Measurements from ENCODE around the gene KCP. TPM values are rescaled to one million over a fixed set of nuclear protein-coding genes. Genes with fewer than 3 reads are reported as not detected.
A peak's percentile ranks its signal among the peaks of the same experiment; 100 is the strongest.
"Not testable (repeated sequence)": the region's sequence is repeated elsewhere in the genome, so short reads cannot be mapped to it uniquely, and the experiment has no call there.

KCP gene
- total RNA-seq, 5 donors from 2014 or later (not counting 1 experiment from before 2014, with no cell fraction given), result 0.20 to 0.92 (median 0.53) TPM

DNA sequence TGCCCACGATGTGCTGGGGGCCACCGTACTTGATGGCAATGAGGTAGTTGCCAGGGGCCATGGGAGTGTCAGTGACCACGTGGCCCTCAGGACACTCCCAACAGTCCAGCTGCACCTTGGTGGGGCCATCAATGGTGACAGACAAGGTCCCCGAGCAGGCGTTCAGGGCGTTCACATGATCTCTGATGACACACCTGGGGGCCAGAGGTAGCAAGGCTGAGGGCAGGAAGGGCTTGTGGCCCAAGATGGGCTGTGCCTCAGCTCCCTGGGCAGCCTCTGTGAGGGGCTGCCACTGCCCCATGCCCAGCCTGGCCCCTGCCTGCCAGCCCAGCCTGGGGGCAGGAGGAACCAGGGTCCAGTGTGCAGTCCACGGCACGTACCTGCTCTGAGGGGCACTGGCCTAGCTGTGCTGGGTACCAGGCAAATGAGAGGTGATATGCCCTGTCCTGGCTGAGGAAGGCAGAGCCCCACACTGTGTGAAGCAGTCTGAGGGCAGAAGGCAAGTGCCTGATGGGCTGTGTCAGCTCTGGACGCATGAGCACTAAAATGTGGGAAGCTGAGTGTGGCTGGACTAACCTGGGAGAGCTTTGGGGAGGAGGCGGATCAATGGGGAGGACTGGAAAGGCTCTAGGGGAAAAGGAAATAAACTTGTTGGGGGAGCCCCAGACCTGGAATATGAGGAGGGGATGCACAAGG is 3.5 kb upstream of the KCP start:
- H3K27me3 Mint-ChIP-seq, result peaks cover 55 to 65% of the 10 kb centered on the region in 2 donors
- no peak for DNase-seq
- H3K4me3 Mint-ChIP-seq, result peak overlapping the region in 1 of 3 donors; percentile 72
- no peak overlapping the region for H3K4me3 ChIP-seq (ENCODE audit: control insufficient read depth in 1 of 2, extremely low read depth in 1 of 2, low read length in 1 of 2)
- CTCF ChIA-PET, result interaction anchor here in 1 of 2 donors (0.6 to 1.1 kb wide), 2 partner anchors 15 to 91 kb away, joined by 3 read pairs; no protein-coding TSS in a partner anchor
- H3K27ac ChIP-seq (ENCODE audit: low read length), result no peak overlapping the region
- no peak overlapping the region for H3K27ac Mint-ChIP-seq
- no peak for ATAC-seq (replicated peaks in 1 of 4)
- H3K4me1 ChIP-seq (ENCODE audit: control insufficient read depth in 1 of 2, extremely low read depth in 1 of 2, insufficient read depth in 2 of 2, low read length in 2 of 2), result peaks cover 0 to 12% of the 10 kb centered on the region in 2 experiments
- H3K27me3 ChIP-seq (replicated peaks in 1 of 2; ENCODE audit: control insufficient read depth in 2 of 2, extremely low read depth in 1 of 2, insufficient read depth in 2 of 2, low read length in 1 of 2), result peaks cover 4 to 68% of the 10 kb centered on the region in 2 experiments
- WGBS (ENCODE audit: insufficient coverage), result 70% methylated on average over 7 of the region's 10 CpGs
- H3K36me3 ChIP-seq (ENCODE audit: control insufficient read depth in 2 of 2, extremely low read depth in 1 of 2, insufficient read depth in 1 of 2, low read length in 1 of 2), result no peaks in the 10 kb centered on the region
- H3K36me3 Mint-ChIP-seq, result no peaks in the 10 kb centered on the region
- H3K4me1 Mint-ChIP-seq, result peaks cover 7 to 10% (median 8%) of the 10 kb centered on the region in 3 donors
- no peaks in the 10 kb centered on the region for H3K9me3 Mint-ChIP-seq
- H3K9me3 ChIP-seq, result no peaks in the 10 kb centered on the region
- POLR2A ChIA-PET, result no interaction called here

DNA sequence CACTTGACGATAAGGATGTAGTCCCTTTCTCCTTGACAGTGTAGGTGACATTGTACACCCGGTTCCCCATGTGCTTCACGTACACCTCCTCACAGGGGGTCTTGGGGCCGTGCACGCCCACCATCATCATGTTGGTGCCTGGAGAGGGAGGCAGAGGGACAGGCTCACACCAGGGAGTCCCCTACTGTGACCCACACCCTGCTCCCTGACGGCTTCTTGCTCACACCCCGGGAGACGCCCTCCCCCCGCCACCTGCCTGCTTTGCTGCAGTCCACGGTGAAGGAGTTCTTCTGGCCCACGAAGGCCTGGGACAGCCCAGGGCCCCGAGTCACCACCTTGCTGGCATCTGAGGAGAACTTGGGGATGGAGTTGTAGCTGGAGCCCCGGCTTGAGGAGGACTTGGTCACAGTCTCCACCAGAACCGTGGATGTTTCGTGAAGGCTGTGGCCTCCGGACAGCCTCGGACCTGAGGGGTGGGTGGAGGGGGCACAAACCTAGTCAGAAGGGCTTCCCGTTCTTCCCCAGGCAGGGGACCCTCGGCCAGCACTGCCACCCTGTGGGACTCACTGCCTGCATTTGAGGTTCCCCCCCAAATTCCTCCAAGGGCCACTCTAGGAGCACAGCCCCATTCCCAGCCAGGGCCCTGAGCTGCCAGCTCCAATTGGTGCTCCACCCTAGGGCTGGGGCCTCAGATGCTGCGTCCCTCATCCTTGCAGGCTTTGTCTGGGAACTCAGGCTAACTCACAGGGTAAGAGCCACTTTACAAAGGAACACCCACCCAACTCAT is 2.4 kb upstream of the KCP start:
- 67% methylated on average over 1 of the region's 20 CpGs for WGBS (ENCODE audit: insufficient coverage)

DNA sequence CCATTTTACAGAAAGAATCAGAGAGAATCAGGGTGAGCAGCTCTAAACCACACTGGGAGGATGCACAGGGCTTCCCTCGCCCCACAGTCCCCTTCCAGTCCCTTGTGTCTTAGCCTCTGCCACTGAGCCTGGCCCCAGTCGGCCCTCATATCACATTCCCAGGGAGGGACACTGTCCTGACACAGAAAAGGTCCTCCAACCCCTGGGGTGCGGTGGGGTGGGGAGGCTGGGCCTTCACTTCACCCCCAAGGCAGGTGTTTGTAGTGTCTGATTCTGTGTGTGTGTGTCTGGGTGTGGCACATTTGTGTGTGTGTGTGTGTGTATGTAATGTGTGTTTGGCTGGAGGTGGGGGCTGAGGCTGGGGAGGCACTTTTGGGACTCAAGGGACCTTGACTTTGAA is 1.8 kb upstream of the KCP start:
- no peak overlapping the region for H3K4me3 ChIP-seq (ENCODE audit: control insufficient read depth in 1 of 2, extremely low read depth in 1 of 2, low read length in 1 of 2)
- Mint-ChIP-seq H3K27me3 (peaks cover 48 to 72% of the 10 kb centered on the region in 2 donors), H3K4me1 (peaks cover 6 to 10% (median 8%) of the 10 kb centered on the region in 3 donors), H3K36me3 (no peaks in the 10 kb centered on the region), H3K9me3 (no peaks in the 10 kb centered on the region), H3K27ac (no peak overlapping the region), H3K4me3 (no peak overlapping the region)
- H3K27me3 ChIP-seq (replicated peaks in 1 of 2; ENCODE audit: control insufficient read depth in 2 of 2, extremely low read depth in 1 of 2, insufficient read depth in 2 of 2, low read length in 1 of 2), result peaks cover 4 to 75% of the 10 kb centered on the region in 2 experiments
- H3K4me1 ChIP-seq (ENCODE audit: control insufficient read depth in 1 of 2, extremely low read depth in 1 of 2, insufficient read depth in 2 of 2, low read length in 2 of 2), result peaks cover 0 to 12% of the 10 kb centered on the region in 2 experiments
- no peaks in the 10 kb centered on the region for H3K9me3 ChIP-seq
- no peak overlapping the region for H3K27ac ChIP-seq (ENCODE audit: low read length)
- WGBS (ENCODE audit: insufficient coverage), result no CpG with 5 or more reads among the region's 3 CpGs
- ChIA-PET CTCF (interaction anchor here (0.6 to 0.9 kb wide), 2 partner anchors 70 to 310 kb away, joined by 3 read pairs; no protein-coding TSS in a partner anchor), POLR2A (no interaction called here)
- ATAC-seq (replicated peaks in 1 of 4) (no peak), DNase-seq (no peak)
- H3K36me3 ChIP-seq (ENCODE audit: control insufficient read depth in 2 of 2, extremely low read depth in 1 of 2, insufficient read depth in 1 of 2, low read length in 1 of 2), result no peaks in the 10 kb centered on the region

More for the DNA sequence above, 2.4 kb upstream of the KCP start:
- Mint-ChIP-seq H3K27me3 (peaks cover 52 to 70% of the 10 kb centered on the region in 2 donors), H3K4me1 (peaks cover 6 to 10% (median 8%) of the 10 kb centered on the region in 3 donors)
- H3K9me3 Mint-ChIP-seq; CTCF ChIA-PET; H3K4me3 ChIP-seq (ENCODE audit: control insufficient read depth in 1 of 2, extremely low read depth in 1 of 2, low read length in 1 of 2); H3K27ac Mint-ChIP-seq; H3K36me3 Mint-ChIP-seq; H3K4me3 Mint-ChIP-seq; H3K27ac ChIP-seq (ENCODE audit: low read length); ATAC-seq (replicated peaks in 1 of 4); H3K9me3 ChIP-seq; DNase-seq; POLR2A ChIA-PET; H3K36me3 ChIP-seq (ENCODE audit: control insufficient read depth in 2 of 2, extremely low read depth in 1 of 2, insufficient read depth in 1 of 2, low read length in 1 of 2): not testable (repeated sequence)
- Histone ChIP-seq H3K4me1 (ENCODE audit: control insufficient read depth in 1 of 2, extremely low read depth in 1 of 2, insufficient read depth in 2 of 2, low read length in 2 of 2) (peaks cover 0 to 12% of the 10 kb centered on the region in 2 experiments), H3K27me3 (replicated peaks in 1 of 2; ENCODE audit: control insufficient read depth in 2 of 2, extremely low read depth in 1 of 2, insufficient read depth in 2 of 2, low read length in 1 of 2) (peaks cover 4 to 73% of the 10 kb centered on the region in 2 experiments)

DNA sequence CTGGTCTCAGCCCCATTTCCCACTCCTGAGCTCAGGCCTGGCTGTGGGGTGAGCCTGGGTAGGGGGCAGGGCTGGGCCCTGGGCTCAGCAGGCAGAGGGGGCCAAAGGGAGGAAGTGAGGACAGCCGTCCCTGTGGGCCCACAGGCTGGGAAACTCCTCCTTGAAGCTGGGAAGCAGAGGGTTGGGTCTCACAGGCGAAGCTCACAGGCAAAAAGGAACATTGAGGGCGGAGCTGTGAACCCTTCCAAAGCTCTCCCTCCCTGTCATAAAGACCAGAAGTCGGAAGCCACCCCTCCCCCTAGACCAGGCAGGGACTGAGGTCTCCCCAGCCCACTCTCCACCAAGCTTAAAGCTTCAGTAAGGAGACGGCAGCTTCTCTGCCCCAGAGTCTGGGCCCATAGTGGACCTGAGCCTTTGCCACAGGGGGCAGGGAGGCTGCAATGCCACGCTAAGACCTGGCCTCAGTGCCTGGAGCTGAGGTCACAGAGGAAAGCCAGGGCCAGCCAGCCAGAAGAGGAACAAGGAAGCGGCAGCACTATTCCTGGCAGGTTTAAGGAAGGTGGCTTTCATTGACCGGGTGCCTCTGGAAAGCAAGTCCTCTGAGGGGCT is 1.0 kb upstream of the KCP start:
- 79% methylated on average over 8 of the region's 8 CpGs for WGBS (ENCODE audit: insufficient coverage)
- peaks cover 4 to 73% of the 10 kb centered on the region in 2 experiments for H3K27me3 ChIP-seq (replicated peaks in 1 of 2; ENCODE audit: control insufficient read depth in 2 of 2, extremely low read depth in 1 of 2, insufficient read depth in 2 of 2, low read length in 1 of 2)
- no peaks in the 10 kb centered on the region for H3K36me3 Mint-ChIP-seq
- no peak overlapping the region for H3K27ac Mint-ChIP-seq
- peaks cover 44 to 69% of the 10 kb centered on the region in 2 donors for H3K27me3 Mint-ChIP-seq
- no peak overlapping the region for H3K4me3 Mint-ChIP-seq
- peaks cover 6 to 10% (median 8%) of the 10 kb centered on the region in 3 donors for H3K4me1 Mint-ChIP-seq
- no peaks in the 10 kb centered on the region for H3K9me3 Mint-ChIP-seq
- no peak overlapping the region for H3K4me3 ChIP-seq (ENCODE audit: control insufficient read depth in 1 of 2, extremely low read depth in 1 of 2, low read length in 1 of 2)
- DNase-seq (no peak), ATAC-seq (replicated peaks in 1 of 4) (no peak)
- no peaks in the 10 kb centered on the region for H3K9me3 ChIP-seq
- peaks cover 0 to 12% of the 10 kb centered on the region in 2 experiments for H3K4me1 ChIP-seq (ENCODE audit: control insufficient read depth in 1 of 2, extremely low read depth in 1 of 2, insufficient read depth in 2 of 2, low read length in 2 of 2)
- ChIA-PET POLR2A (no interaction called here), CTCF (interaction anchor here (0.6 to 0.9 kb wide), 3 partner anchors 70 to 310 kb away, joined by 3 read pairs; no protein-coding TSS in a partner anchor)
- no peak overlapping the region for H3K27ac ChIP-seq (ENCODE audit: low read length)
- no peaks in the 10 kb centered on the region for H3K36me3 ChIP-seq (ENCODE audit: control insufficient read depth in 2 of 2, extremely low read depth in 1 of 2, insufficient read depth in 1 of 2, low read length in 1 of 2)

DNA sequence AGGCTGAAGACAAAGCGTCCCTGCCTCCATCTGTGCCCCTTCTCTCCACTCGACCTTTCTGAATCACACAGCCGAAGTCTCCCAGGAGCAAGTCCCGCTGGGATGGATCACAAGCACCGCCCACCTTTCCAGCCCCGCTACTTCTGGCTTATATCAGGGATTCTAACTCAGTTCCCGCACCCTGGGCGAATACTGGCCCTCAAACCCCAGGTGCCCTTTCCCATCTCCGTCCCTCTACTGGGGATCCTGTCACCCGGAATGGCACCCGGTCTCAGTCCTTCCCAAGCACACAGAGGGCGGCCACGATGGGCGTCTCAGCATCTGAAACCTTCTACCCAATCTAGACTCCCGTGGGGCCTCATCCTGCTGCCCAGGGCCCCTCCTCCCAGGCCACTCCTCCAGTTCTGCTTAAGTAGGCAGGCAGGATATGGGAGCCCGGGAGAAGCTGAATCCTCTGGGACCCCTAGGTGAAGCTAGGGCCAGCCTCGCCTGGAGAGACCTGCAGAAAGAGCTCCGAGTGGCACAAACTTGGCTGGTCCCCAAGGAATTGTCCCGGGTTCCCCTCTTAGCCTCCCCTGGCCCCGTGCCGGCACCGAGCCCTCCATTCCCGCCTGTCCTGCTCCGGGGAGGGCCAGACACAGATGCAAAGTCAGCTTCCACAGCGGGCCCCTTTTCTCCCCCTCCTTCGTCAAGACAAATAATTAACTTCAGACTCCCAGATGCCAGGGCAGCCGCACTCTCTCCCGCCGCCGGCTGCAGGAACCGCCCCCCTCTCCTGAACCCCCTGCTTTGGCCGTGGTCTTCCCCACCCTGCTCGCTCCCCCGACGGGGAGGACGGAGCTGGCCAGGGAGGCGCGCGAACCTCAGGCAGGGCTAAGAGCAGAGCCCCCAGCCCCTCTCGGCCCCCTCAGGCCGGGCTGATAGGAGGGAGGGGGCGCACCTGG is 612 bp downstream of the KCP start:
- DNase-seq (no peak), ATAC-seq (replicated peaks in 1 of 4) (no peak)
- H3K36me3 Mint-ChIP-seq, result no peaks in the 10 kb centered on the region
- H3K27me3 Mint-ChIP-seq, result peaks cover 45 to 68% of the 10 kb centered on the region in 2 donors
- Histone ChIP-seq H3K27ac (ENCODE audit: low read length) (no peak overlapping the region), H3K9me3 (no peaks in the 10 kb centered on the region), H3K36me3 (ENCODE audit: control insufficient read depth in 2 of 2, extremely low read depth in 1 of 2, insufficient read depth in 1 of 2, low read length in 1 of 2) (no peaks in the 10 kb centered on the region), H3K4me1 (ENCODE audit: control insufficient read depth in 1 of 2, extremely low read depth in 1 of 2, insufficient read depth in 2 of 2, low read length in 2 of 2) (peaks cover 0 to 7% of the 10 kb centered on the region in 2 experiments), H3K27me3 (replicated peaks in 1 of 2; ENCODE audit: control insufficient read depth in 2 of 2, extremely low read depth in 1 of 2, insufficient read depth in 2 of 2, low read length in 1 of 2) (peaks cover 4 to 68% of the 10 kb centered on the region in 2 experiments), H3K4me3 (ENCODE audit: control insufficient read depth in 1 of 2, extremely low read depth in 1 of 2, low read length in 1 of 2) (no peak overlapping the region)
- WGBS (ENCODE audit: insufficient coverage), result 42% methylated on average over 31 of the region's 42 CpGs
- POLR2A ChIA-PET, result interaction anchor here in 1 of 2 donors (1.1 kb wide), 1 partner anchor 542 kb away, joined by 3 read pairs; no protein-coding TSS in a partner anchor
- no peak overlapping the region for H3K4me3 Mint-ChIP-seq
- CTCF ChIA-PET, result no interaction called here
- H3K27ac Mint-ChIP-seq, result no peak overlapping the region
- no peaks in the 10 kb centered on the region for H3K9me3 Mint-ChIP-seq
- H3K4me1 Mint-ChIP-seq, result peaks cover 0 to 6% (median 4%) of the 10 kb centered on the region in 3 donors
